ENCODE measurements around the gene ZNF773. TPM values are rescaled to one million over a fixed set of nuclear protein-coding genes. Genes with fewer than 3 reads are reported as not detected.
"Not testable (repeated sequence)": the region's sequence is repeated elsewhere in the genome, so short reads cannot be mapped to it uniquely, and the experiment has no call there.

Gene ZNF773
- total RNA-seq, 1 donor, result 12.1 TPM

DNA sequence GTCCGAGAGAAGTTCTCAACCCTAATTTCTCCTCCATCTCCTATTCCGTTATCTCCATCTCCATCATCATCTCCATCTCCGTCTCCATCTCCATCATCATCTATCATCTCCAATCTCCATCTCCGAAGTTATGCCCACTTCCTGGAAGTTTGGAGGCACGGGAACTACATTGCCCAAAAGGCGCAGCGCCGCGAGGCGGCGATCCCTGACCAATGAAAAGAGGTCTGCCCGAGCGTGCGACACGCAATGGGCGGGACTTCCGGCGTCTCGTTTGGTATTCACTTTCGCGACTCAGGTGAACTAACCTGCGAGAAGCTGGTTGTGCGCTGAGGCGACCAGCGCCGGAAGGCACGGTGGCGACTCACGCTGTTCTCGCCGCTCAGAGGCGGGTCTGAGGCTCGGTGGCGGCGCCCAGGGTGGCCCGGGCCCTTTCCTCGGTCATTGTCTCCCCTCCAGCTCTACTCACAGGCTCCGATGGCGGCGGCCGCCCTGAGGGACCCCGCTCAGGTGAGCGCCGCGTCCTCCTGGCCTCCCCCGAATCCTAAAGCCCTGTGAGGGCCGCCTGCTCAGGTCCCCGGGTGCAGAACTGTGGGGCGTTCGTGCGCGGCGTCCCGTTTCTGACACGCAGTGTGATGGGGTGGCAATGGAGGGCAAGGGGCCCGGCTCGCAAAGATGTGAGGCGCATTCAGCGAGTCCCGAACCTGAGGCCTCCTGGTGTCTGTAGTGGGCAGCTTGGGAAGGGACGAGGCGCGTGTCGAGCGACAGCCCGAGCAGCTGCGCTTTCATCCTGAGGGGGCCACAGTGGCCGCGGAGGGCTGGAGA lies 12.1 kb upstream of the ZNF773 start, which contains the start of gene ZNF419:
TSS of gene ZNF419 (plus strand) at position 274 of the 822 bp plus-strand sequence. CDS start at position 475, 201 bp downstream.
- DNase-seq (ENCODE audit: low read depth), result peak; percentile 77
- peak within 1 kb of the TSS; percentile 96 for H3K4me3 ChIP-seq (ENCODE audit: low read depth, low read length)
- peak; percentile 11 for TF ChIP-seq CTCF (IDR thresholded peaks at IDR 0.05; ENCODE audit: insufficient read depth, low read depth, low read length)

DNA sequence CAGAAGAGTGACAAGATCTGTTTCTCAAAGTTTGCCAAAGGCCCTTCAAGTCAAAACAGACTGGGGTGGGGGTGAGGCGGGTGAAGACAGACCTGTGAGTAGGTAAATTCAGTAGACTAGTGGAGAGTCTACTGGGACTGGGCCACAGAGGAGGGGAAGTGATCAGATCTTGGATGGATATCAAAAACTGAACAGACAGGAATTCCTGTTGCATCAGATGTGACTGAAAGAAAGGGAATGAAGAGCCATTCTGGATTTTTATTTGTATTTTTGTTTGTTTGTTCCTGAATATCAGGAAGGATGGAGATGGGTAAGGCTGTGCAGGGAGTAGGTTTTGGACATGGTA lies 11.5 kb upstream of the ZNF773 start:
- DNase-seq (ENCODE audit: low read depth), result peak; percentile 7
- peak overlapping the region; percentile 44 for H3K4me3 ChIP-seq (ENCODE audit: low read depth, low read length)

GRCh38 chr19:57499332-57499679 lies 432 bp upstream of the ZNF773 start:
- not testable (repeated sequence) for H3K4me3 ChIP-seq (ENCODE audit: low read depth, low read length)

GRCh38 chr19:57500400-57500799 lies 662 bp downstream of the ZNF773 start:
- peak; percentile 39 for DNase-seq (ENCODE audit: low read depth)
- H3K4me3 ChIP-seq (ENCODE audit: low read depth, low read length), result peak overlapping the region; percentile 59

More at GRCh38 chr19:57499332-57499679, 432 bp upstream of the ZNF773 start:
- DNase-seq (ENCODE audit: low read depth), result not testable (repeated sequence)

DNA sequence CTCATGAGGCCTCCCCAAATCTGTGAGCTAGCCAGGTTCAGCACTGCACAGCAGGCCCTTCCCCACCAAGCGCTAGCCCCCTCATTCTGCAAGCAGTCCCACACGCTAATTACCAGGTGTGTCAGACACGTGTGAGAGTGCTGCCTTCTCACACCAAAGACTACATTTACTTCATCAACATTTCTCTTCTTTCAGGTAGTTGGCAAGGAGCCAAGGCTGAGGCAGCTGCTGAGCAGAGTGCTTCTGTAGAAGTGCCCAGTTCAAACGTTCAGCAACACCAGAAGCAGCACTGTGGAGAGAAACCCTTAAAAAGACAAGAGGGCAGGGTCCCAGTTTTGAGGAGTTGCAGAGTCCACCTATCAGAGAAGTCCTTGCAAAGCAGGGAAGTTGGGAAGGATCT lies 6.4 kb downstream of the ZNF773 start:
- TF ChIP-seq CTCF (IDR thresholded peaks at IDR 0.05; ENCODE audit: insufficient read depth, low read depth, low read length), result no peak
- H3K4me3 ChIP-seq (ENCODE audit: low read depth, low read length), result no peak overlapping the region
- DNase-seq (ENCODE audit: low read depth), result no peak

GRCh38 chr19:57511484-57511883 lies 11.7 kb downstream of the ZNF773 start:
- DNase-seq (ENCODE audit: low read depth), result no peak
- TF ChIP-seq CTCF (IDR thresholded peaks at IDR 0.05; ENCODE audit: insufficient read depth, low read depth, low read length), result no peak
- no peak overlapping the region for H3K4me3 ChIP-seq (ENCODE audit: low read depth, low read length)

DNA sequence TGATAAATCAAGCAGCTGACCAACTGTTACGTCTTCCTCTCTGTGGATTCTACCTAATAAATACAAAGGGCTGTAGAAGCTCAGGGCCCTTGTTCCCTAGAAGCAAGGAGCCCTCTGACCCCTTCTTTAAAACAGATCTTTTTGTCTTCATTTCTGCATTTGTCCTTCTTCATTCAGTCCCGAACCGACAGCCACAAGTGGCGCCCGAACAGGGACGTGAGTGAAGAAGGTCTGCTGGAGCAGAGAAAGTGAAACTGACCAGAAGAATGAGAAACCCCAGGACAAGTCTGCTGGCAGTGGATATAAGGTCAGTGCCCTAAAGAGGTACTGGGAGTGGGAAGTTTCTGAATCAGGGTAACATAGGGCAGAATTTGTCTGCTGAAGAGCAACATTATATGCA lies 13.1 kb downstream of the ZNF773 start:
- H3K4me3 ChIP-seq (ENCODE audit: low read depth, low read length), result no peak overlapping the region
- no peak for TF ChIP-seq CTCF (IDR thresholded peaks at IDR 0.05; ENCODE audit: insufficient read depth, low read depth, low read length)
- DNase-seq (ENCODE audit: low read depth), result peak; percentile 18

GRCh38 chr19:57515255-57515654 lies 15.5 kb downstream of the ZNF773 start:
- H3K4me3 ChIP-seq (ENCODE audit: low read depth, low read length), result no peak overlapping the region
- TF ChIP-seq CTCF (IDR thresholded peaks at IDR 0.05; ENCODE audit: insufficient read depth, low read depth, low read length), result no peak
- DNase-seq (ENCODE audit: low read depth), result no peak

- DNase-seq (ENCODE audit: low read depth); H3K4me3 ChIP-seq (ENCODE audit: low read depth, low read length): not testable (repeated sequence)
These were observed 18.3 kb downstream of the ZNF773 start for GRCh38 chr19:57518021-57518420.

Measured in fibroblast of villous mesenchyme (primary cell).